PFSK-1 (cell line): Measurements from ENCODE around the gene S100P.

Experiments
- FOXP2 ChIP-seq: optimal IDR thresholded peaks from 2 replicates; pipeline ENCODE3; 2011; ENCODE audit warnings: borderline replicate concordance, control low read depth, inconsistent platforms; ENCODE audit not compliant: insufficient read depth; ENCODE audit errors: extremely low read length, extremely low read depth
- POLR2AphosphoS5 ChIP-seq: IDR thresholded peaks from 2 replicates; pipeline ENCODE4 v1.6.1; 2012; ENCODE audit warnings: low read depth, mild to moderate bottlenecking, control low read depth, low read length, moderate library complexity
- REST ChIP-seq, 2 experiments: IDR thresholded peaks; 2 replicates each; pipeline versions ENCODE4 v1.6.1 to v1.8.0; 2011 to 2012; ENCODE audit warnings: low read depth in 2 of 2, low read length in 2 of 2, control low read depth in 1 of 2, inconsistent platforms in 1 of 2, mild to moderate bottlenecking in 1 of 2, moderate library complexity in 1 of 2; ENCODE audit not compliant: insufficient read depth in 1 of 2
- SIN3A ChIP-seq: IDR thresholded peaks from 2 replicates; pipeline ENCODE4 v1.6.1; 2012; ENCODE audit warnings: mild to moderate bottlenecking, low read length, moderate library complexity, borderline replicate concordance; ENCODE audit not compliant: insufficient read depth
- TAF1 ChIP-seq: IDR thresholded peaks from 2 replicates; pipeline ENCODE4 v1.6.1; 2012; ENCODE audit warnings: low read length, control low read depth, borderline replicate concordance; ENCODE audit not compliant: insufficient read depth

S100P gene

DNA sequence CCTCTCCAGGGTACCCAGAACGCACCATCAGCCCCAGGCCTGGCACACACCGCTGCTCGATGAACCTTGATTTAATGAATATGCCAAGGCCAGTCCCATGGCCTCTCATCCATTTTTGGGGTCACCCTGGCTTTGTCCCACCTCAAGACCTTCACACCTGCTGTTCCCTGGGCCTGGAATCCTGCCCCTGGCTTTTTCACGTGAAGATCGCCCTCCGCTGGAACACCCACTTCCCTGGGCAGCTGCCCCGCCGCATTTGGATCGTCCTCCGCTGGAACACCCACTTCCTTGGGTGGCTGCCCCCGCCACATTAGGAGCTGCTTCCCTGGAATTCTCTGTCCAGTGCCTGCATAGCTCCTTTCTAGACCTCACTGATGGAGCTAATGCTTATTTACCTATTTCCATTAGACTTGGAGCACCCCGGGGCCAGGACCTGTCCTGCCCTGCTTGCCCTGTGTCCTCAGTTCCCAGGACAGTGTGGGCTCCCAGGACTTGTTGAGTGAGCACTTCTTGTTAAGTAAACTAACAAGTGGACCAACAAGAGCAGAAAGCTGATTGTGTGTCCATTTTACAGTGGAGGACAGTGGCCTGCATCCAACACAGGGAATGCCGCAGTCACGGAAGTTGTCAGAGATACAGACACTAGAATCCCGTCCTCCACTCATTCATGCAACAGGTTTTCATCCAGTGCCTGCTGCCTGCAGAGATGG is 34.8 kb downstream of the S100P start:
- no peak for TF ChIP-seq SIN3A
- no peak for TF ChIP-seq REST (IDR thresholded peaks at IDR 0.05; ENCODE audit: insufficient read depth in 1 of 2, low read depth in 2 of 2, low read length in 2 of 2)
- no peak for TF ChIP-seq TAF1
- TF ChIP-seq FOXP2 = no peak
- TF ChIP-seq POLR2AphosphoS5 = no peak

DNA sequence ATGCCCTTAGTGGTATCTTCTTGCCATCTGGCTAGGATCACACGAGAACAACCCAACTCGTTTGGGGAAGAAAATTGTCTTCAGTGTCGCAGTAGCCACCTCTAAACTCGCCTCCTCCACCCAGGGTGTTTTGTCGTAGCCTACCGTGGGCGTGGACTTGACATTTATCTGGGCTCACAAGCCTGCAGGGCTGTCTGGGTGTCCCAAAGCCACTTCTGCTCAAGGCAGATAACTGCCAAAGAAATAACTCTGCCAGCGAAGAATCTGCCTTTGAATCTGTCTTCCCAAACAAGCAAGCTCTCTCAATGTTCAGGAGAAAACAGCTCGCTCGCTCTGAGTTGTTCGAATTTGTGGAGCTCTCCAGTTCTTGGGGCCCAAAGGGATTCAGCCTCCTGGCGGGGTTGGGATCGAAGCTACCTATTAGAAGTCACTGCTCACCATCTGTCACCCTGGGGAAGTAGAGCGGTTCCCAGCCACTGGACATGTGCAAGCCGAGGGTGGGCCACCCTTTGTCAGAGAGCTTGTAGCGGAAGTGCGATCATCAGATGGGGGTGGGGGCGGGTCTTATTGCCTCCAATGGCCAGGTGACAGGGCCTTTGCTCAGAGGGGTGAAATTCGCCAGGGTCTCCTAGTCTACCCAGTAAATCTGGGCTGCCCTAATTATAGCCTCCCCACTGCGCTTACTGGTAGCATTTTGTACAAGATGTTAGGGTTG is 37.1 kb downstream of the S100P start:
- TF ChIP-seq SIN3A (no peak), FOXP2 (no peak), TAF1 (no peak), REST (IDR thresholded peaks at IDR 0.05; ENCODE audit: insufficient read depth in 1 of 2, low read depth in 2 of 2, low read length in 2 of 2) (no peak), POLR2AphosphoS5 (no peak)

GRCh38 chr4:6731318-6731675 is 37.6 kb downstream of the S100P start:
- TF ChIP-seq TAF1 = no peak
- no peak for TF ChIP-seq FOXP2
- no peak for TF ChIP-seq REST (IDR thresholded peaks at IDR 0.05; ENCODE audit: insufficient read depth in 1 of 2, low read depth in 2 of 2, low read length in 2 of 2)
- no peak for TF ChIP-seq SIN3A
- TF ChIP-seq POLR2AphosphoS5 = no peak

DNA sequence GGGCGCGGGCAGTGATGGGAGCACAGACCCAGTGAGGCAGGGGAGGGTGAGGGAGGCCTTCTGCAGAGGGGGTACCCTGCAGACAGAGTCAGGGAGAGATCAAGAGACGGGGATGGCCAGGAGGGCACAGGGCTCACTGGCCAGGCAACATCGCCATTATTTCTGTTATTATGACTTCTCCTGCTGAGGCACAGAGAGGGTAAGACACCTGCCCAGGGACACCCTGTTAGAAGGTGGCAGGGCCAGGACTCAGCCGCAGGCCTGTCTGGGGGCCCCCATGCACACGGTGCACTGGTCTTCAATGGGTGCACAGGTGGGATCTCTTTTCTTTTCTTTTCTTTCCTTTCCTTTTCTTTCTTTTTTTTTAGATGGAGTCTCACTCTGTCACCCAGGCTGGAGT is 38.1 kb downstream of the S100P start:
- TF ChIP-seq SIN3A (no peak), POLR2AphosphoS5 (no peak), REST (IDR thresholded peaks at IDR 0.05; ENCODE audit: insufficient read depth in 1 of 2, low read depth in 2 of 2, low read length in 2 of 2) (no peak), TAF1 (no peak), FOXP2 (no peak)
